GF-D8 (cell line): ENCODE results near the gene SCN1B.
"Not testable (repeated sequence)": the region's sequence is repeated elsewhere in the genome, so short reads cannot be mapped to it uniquely, and the experiment has no call there.

Source experiments
- DNase-seq: peaks from one replicate; lab custom pipeline; 2025; lab: John Stamatoyannopoulos, UW

The SCN1B gene

GRCh38 chr19:35030257-35031071 lies at the start of gene SCN1B:
TSS of gene SCN1B (plus strand) at chr19:35030470. CDS start at chr19:35030821, 351 bp downstream.
- no peak for DNase-seq

GRCh38 chr19:34982275-34982674 lies 48.0 kb upstream of the SCN1B start:
- DNase-seq = no peak

DNA sequence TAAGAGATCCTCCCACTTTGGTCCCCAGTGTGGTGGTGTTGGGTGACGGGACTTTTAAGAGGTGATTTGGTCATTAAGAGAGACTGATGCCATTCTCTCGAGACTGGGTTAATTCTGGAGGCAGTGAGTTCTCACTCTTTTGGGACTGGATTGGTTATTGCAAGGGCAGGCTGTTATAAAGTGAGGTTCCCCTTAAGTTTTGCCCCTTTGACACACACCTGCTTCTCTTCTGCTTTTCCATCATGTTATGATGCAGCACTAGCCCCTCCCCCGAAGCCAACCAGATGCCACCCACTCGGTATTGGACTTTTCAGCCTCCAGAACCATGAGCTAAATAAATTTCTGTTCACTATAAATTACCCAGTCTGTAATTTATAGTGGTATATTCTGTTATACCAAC lies 46.5 kb upstream of the SCN1B start:
- DNase-seq = no peak

GRCh38 chr19:34984287-34984686 lies 46.0 kb upstream of the SCN1B start:
- no peak for DNase-seq

GRCh38 chr19:34985249-34986022 lies 44.8 kb upstream of the SCN1B start:
- DNase-seq = peak; percentile 69

DNA sequence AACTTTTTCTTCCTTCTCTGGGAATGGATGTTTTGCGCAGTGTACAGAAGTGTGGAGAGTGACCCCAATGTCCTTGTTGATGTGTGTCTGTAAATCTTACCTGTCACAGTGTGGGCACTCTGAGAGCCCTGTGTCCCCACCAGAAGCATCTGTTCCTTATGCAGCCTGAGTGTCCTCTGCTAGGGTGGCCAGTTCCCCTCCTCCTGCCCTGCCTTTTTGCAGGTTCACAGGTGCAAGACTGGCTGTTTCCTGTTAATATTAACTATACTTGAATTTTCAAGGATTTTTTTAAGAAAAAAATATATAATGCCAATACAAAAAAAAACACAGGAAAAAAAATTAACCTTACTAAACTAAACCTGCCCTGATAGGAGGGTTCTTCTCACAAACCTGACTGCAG lies 42.2 kb upstream of the SCN1B start:
- DNase-seq = no peak

GRCh38 chr19:34989298-34989697 lies 41.0 kb upstream of the SCN1B start:
- no peak for DNase-seq

DNA sequence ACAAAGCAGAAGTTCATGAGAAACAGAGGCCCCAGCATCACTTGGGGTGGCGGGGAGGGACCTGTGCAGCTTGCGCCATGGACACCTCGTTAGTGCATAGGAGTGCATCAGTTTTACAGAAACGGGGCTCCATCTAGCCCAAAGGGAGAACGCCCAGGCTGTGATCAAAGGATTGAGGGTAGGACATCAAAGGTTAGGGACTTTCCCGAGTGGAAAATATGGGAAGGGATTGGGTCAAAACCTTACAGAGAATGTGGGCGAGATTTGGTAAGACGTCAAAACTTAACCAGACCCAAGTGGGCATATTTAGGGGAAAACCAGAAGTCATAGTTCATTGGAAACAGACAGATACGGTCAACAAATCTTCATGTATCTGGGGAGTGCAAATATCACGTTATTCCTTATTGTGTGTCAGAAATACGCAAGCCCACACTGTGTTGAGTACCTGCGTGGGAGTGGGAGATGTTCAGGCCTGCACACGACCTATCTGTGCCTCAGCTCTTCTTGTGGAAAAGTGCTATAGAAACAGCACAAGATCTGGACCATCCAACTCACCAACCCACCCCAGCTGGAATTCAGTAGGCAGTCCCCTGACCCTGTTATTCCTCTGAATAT lies 39.6 kb upstream of the SCN1B start:
- no peak for DNase-seq

DNA sequence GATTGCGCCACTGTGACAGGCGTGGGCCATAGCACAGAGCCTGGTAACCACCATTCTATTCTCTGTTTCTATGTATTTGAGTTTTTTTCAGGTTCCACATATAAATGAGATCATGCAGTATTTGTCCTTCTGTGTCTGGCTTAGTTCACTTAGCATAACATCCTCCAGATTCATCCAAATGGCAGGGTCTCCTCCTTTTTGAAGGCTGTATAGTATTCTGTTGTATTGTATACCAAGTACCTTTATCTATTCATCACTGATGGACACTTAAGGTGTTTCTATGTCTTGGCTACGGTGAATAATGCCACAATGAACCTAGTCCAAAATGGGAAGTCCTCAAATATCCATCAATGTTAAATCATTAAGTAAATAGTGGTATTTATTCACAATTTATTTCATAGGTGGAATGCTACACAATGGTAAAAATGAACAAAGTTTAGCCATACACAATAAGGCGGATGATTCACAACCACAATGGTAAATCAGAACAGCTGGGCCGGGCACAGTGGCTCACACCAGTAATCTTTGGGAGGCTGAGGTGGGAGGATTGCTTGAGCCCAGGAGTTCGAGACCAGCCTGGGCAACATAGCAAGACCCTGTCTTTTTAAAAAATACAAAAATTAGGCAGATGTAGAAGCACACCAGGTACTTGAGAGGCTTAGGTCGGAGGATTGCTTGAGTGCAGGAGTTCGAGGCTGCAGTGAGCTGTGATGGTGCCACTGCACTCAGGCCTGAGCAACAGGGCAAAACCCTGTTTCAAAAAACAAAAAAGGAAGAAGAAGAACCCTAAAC lies 38.5 kb upstream of the SCN1B start:
- no peak for DNase-seq

DNA sequence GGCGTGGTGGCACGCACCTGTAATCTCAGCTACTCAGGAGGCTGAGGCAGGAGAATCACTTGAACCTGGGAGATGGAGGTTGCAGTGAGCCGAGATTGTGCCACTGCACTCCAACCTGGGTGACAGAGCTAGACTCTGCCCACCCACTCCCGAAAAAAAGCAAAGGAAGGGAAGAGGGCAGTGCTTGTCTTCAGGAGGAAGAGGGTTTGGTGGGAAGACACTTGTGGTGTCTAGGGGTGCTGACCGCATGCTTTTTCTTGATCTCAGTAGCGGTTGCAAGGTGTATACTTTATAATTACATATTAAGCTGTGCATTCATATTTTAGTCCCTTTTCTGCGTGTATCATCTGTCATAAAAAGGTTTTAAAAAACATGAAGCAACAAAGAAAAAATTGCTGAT lies 37.7 kb upstream of the SCN1B start:
- not testable (repeated sequence) for DNase-seq

DNA sequence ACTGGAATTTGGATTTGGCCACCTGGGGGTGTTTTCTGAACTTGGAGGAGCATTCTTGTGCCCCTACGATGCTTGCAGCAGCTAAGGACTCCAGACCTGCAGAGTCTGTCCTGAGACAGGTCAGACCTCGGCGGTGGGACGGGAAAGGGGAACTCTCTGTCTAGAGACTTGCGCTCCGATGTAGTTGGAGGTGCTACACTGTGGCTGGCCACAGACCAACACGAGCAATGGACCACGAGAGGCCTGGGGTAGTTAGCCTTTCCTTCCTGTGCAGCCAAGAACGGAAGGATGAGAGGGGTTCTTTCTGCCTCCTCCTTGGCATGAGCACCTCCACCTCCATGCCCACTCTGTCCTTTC lies 36.0 kb upstream of the SCN1B start:
- DNase-seq = no peak

- no peak for DNase-seq
Observed at GRCh38 chr19:34994643-34995541, 35.4 kb upstream of the SCN1B start.

GRCh38 chr19:34995551-34995950 lies 34.7 kb upstream of the SCN1B start:
- DNase-seq = no peak

- DNase-seq = peak; percentile 43
Observed at GRCh38 chr19:34997071-34997617, 33.1 kb upstream of the SCN1B start.

GRCh38 chr19:34998224-34998623 lies 32.0 kb upstream of the SCN1B start:
- not testable (repeated sequence) for DNase-seq

GRCh38 chr19:34998777-34999497 lies 31.3 kb upstream of the SCN1B start:
- no peak for DNase-seq

DNA sequence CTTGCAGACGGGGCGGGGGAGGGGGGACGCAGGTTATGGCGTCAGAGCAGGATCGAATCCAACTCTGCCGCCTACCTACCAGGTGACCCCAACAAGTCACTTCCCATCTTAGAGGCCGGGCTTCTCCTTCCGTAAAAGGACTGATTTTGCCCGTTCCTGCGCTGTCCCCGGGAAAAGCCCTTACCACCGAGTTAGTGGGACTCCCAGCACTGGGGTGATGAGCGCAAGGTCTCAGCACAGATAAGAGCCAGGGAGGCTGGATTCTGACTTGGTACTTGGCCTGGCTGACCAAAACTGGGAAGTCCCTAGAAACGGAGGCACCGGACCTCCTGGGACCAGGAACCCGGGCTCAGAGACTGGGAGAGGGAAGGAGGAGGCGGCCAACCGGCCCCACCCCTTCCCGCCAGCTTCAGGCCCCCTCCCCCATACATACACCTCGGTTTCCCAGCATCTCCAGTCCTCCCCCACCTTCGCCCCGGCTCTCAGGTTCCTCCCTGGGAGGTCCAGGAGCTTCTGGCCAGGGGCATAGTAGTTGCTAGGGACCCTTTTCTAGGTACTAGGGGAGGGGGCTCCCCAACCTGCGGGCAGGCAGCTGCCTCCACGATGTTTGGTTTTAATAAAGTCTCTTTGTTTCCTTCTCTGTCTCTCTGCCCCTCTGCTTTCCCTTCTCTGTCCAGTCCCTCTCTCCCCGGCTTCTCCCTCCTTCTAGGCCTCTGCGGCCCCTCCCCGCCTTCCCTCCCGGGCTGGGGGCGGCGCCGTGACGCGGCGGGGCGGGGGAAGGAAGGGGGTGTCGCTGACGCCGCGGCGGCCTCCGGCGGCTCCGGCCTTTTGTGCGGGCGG lies 30.6 kb upstream of the SCN1B start, which contains the start of gene GRAMD1A:
GRAMD1A (plus strand) TSS at position 826 of the 840 bp plus-strand sequence. CDS start 156 bp downstream, outside the sequence.
- DNase-seq = peak; percentile 28

DNA sequence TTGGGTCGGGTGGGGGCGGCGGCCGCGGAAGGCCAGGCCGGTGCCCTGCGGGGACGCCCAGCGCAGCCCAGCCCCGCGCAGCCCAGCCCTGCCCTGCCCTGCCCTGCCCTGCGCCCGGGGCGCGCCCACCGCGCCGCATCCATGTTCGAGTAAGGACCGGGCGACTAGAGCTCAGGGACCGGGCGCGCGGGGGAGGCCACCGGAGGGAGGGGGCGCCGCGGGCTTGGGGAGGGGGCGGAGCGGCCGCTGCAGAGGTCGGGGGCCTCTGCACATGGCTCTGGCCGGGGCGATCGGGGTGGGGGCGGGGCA lies 30.0 kb upstream of the SCN1B start:
- DNase-seq = no peak
